ENCODE data around the gene CEP44.
"Not testable (repeated sequence)": the region's sequence is repeated elsewhere in the genome, so short reads cannot be mapped to it uniquely, and the experiment has no call there.

CEP44 gene

GRCh38 chr4:174352061-174352819 is 68.5 kb downstream of the CEP44 start:
- H3K4me1 ChIP-seq (ENCODE audit: insufficient read depth, insufficient read length), result no peaks in the 10 kb centered on the region
- H3K9ac ChIP-seq (ENCODE audit: insufficient read length, low read depth), result no peak overlapping the region
- H3K36me3 ChIP-seq (ENCODE audit: insufficient read depth, insufficient read length, low read length), result no peaks in the 10 kb centered on the region
- no peak for DNase-seq (ENCODE audit: low read depth, low spot score)
- TF ChIP-seq YY1 (IDR thresholded peaks at IDR 0.05; ENCODE audit: insufficient read depth, insufficient read length), result no peak
- TF ChIP-seq ZNF274 (IDR thresholded peaks at IDR 0.05; ENCODE audit: low read depth, low read length), result no peak
- TF ChIP-seq SUZ12 (IDR thresholded peaks at IDR 0.05; ENCODE audit: extremely low read depth, insufficient read depth, insufficient read length), result no peak
- H3K9me3 ChIP-seq (ENCODE audit: insufficient read depth, low read length), result no peaks in the 10 kb centered on the region
- no peaks in the 10 kb centered on the region for H3K27me3 ChIP-seq (ENCODE audit: insufficient read depth, insufficient read length)
- H3K4me3 ChIP-seq (ENCODE audit: insufficient read length, low read depth), result no peak overlapping the region

GRCh38 chr4:174357321-174357720 is 73.6 kb downstream of the CEP44 start:
- no peaks in the 10 kb centered on the region for H3K9me3 ChIP-seq (ENCODE audit: insufficient read depth, low read length)
- no peaks in the 10 kb centered on the region for H3K36me3 ChIP-seq (ENCODE audit: insufficient read depth, insufficient read length, low read length)
- TF ChIP-seq ZNF274 (IDR thresholded peaks at IDR 0.05; ENCODE audit: low read depth, low read length) (no peak), YY1 (IDR thresholded peaks at IDR 0.05; ENCODE audit: insufficient read depth, insufficient read length) (no peak), SUZ12 (IDR thresholded peaks at IDR 0.05; ENCODE audit: extremely low read depth, insufficient read depth, insufficient read length) (no peak)
- no peak for DNase-seq (ENCODE audit: low read depth, low spot score)
- H3K4me1 ChIP-seq (ENCODE audit: insufficient read depth, insufficient read length), result no peaks in the 10 kb centered on the region
- no peak overlapping the region for H3K9ac ChIP-seq (ENCODE audit: insufficient read length, low read depth)
- H3K4me3 ChIP-seq (ENCODE audit: insufficient read length, low read depth), result no peak overlapping the region
- H3K27me3 ChIP-seq (ENCODE audit: insufficient read depth, insufficient read length), result no peaks in the 10 kb centered on the region

GRCh38 chr4:174358410-174358809 is 74.7 kb downstream of the CEP44 start:
- Histone ChIP-seq H3K27me3 (ENCODE audit: insufficient read depth, insufficient read length) (no peaks in the 10 kb centered on the region), H3K4me3 (ENCODE audit: insufficient read length, low read depth) (no peak overlapping the region), H3K9me3 (ENCODE audit: insufficient read depth, low read length) (no peaks in the 10 kb centered on the region), H3K4me1 (ENCODE audit: insufficient read depth, insufficient read length) (no peaks in the 10 kb centered on the region), H3K36me3 (ENCODE audit: insufficient read depth, insufficient read length, low read length) (no peaks in the 10 kb centered on the region), H3K9ac (ENCODE audit: insufficient read length, low read depth) (no peak overlapping the region)
- no peak for TF ChIP-seq SUZ12 (IDR thresholded peaks at IDR 0.05; ENCODE audit: extremely low read depth, insufficient read depth, insufficient read length)
- TF ChIP-seq ZNF274 (IDR thresholded peaks at IDR 0.05; ENCODE audit: low read depth, low read length), result no peak
- TF ChIP-seq YY1 (IDR thresholded peaks at IDR 0.05; ENCODE audit: insufficient read depth, insufficient read length), result no peak
- DNase-seq (ENCODE audit: low read depth, low spot score), result no peak

GRCh38 chr4:174358829-174359228 is 75.1 kb downstream of the CEP44 start:
- H3K4me1 ChIP-seq (ENCODE audit: insufficient read depth, insufficient read length), result no peaks in the 10 kb centered on the region
- no peaks in the 10 kb centered on the region for H3K27me3 ChIP-seq (ENCODE audit: insufficient read depth, insufficient read length)
- H3K4me3 ChIP-seq (ENCODE audit: insufficient read length, low read depth), result no peak overlapping the region
- H3K9me3 ChIP-seq (ENCODE audit: insufficient read depth, low read length), result no peaks in the 10 kb centered on the region
- H3K36me3 ChIP-seq (ENCODE audit: insufficient read depth, insufficient read length, low read length), result no peaks in the 10 kb centered on the region
- no peak overlapping the region for H3K9ac ChIP-seq (ENCODE audit: insufficient read length, low read depth)
- no peak for TF ChIP-seq SUZ12 (IDR thresholded peaks at IDR 0.05; ENCODE audit: extremely low read depth, insufficient read depth, insufficient read length)
- no peak for TF ChIP-seq ZNF274 (IDR thresholded peaks at IDR 0.05; ENCODE audit: low read depth, low read length)
- no peak for TF ChIP-seq YY1 (IDR thresholded peaks at IDR 0.05; ENCODE audit: insufficient read depth, insufficient read length)
- no peak for DNase-seq (ENCODE audit: low read depth, low spot score)

- Histone ChIP-seq H3K4me3 (ENCODE audit: insufficient read length, low read depth) (no peak overlapping the region), H3K4me1 (ENCODE audit: insufficient read depth, insufficient read length) (no peaks in the 10 kb centered on the region), H3K27me3 (ENCODE audit: insufficient read depth, insufficient read length) (no peaks in the 10 kb centered on the region), H3K9ac (ENCODE audit: insufficient read length, low read depth) (no peak overlapping the region), H3K9me3 (ENCODE audit: insufficient read depth, low read length) (peaks cover under 1% of the 10 kb centered on the region; the same call in 1 of the 2 replicates), H3K36me3 (ENCODE audit: insufficient read depth, insufficient read length, low read length) (no peaks in the 10 kb centered on the region)
- no peak for TF ChIP-seq SUZ12 (IDR thresholded peaks at IDR 0.05; ENCODE audit: extremely low read depth, insufficient read depth, insufficient read length)
- no peak for DNase-seq (ENCODE audit: low read depth, low spot score)
Observed at GRCh38 chr4:174362340-174362739, 78.6 kb downstream of the CEP44 start.

- H3K27me3 ChIP-seq (ENCODE audit: insufficient read depth, insufficient read length); H3K4me3 ChIP-seq (ENCODE audit: insufficient read length, low read depth); H3K9me3 ChIP-seq (ENCODE audit: insufficient read depth, low read length); H3K9ac ChIP-seq (ENCODE audit: insufficient read length, low read depth); DNase-seq (ENCODE audit: low read depth, low spot score); H3K36me3 ChIP-seq (ENCODE audit: insufficient read depth, insufficient read length, low read length); H3K4me1 ChIP-seq (ENCODE audit: insufficient read depth, insufficient read length): not testable (repeated sequence)
Observed at GRCh38 chr4:174363782-174364181, 80.1 kb downstream of the CEP44 start.

GRCh38 chr4:174365018-174365587 is 81.4 kb downstream of the CEP44 start:
- TF ChIP-seq ZNF274 (IDR thresholded peaks at IDR 0.05; ENCODE audit: low read depth, low read length) (no peak), SUZ12 (IDR thresholded peaks at IDR 0.05; ENCODE audit: extremely low read depth, insufficient read depth, insufficient read length) (no peak), YY1 (IDR thresholded peaks at IDR 0.05; ENCODE audit: insufficient read depth, insufficient read length) (no peak)
- H3K4me3 ChIP-seq (ENCODE audit: insufficient read length, low read depth), result no peak overlapping the region
- H3K4me1 ChIP-seq (ENCODE audit: insufficient read depth, insufficient read length), result no peaks in the 10 kb centered on the region
- no peak overlapping the region for H3K9ac ChIP-seq (ENCODE audit: insufficient read length, low read depth)
- H3K36me3 ChIP-seq (ENCODE audit: insufficient read depth, insufficient read length, low read length), result no peaks in the 10 kb centered on the region
- peak; percentile 5 for DNase-seq (ENCODE audit: low read depth, low spot score)
- H3K27me3 ChIP-seq (ENCODE audit: insufficient read depth, insufficient read length), result no peaks in the 10 kb centered on the region
- H3K9me3 ChIP-seq (ENCODE audit: insufficient read depth, low read length), result peaks cover 6% of the 10 kb centered on the region; the same call in 1 of the 2 replicates

All from NT2/D1 (cell line).